GM18502 (cell line): Measurements from ENCODE around the gene FAM13C.

Source experiments
- ATAC-seq: cut with Tn5 transposase; IDR thresholded peaks from one replicate; pipeline ENCODE4 v1.9.1; 2021; ENCODE audit warnings: mild to moderate bottlenecking; ENCODE audit not compliant: unreplicated experiment, poor library complexity

Gene FAM13C

DNA sequence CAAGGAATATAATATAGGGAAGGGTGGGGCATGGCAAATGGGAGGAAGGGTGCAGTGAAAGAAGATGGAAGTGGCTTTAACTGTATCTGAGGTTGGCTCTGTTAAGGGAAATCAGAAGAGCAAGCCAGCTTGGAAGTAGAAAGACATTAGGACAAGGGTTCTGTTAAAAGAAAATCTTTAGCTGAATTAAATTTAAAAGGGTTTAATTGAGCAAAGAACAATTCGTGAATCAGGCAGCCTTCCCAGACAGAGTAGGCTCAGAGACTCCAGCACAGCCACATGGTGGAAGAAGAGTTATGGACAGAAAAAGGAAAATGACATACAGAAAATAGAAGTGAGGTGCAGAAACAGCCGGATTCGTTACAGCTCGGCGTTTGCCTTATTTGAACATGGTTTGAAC, 42.0 kb downstream of the FAM13C start:
- no peak for ATAC-seq

DNA sequence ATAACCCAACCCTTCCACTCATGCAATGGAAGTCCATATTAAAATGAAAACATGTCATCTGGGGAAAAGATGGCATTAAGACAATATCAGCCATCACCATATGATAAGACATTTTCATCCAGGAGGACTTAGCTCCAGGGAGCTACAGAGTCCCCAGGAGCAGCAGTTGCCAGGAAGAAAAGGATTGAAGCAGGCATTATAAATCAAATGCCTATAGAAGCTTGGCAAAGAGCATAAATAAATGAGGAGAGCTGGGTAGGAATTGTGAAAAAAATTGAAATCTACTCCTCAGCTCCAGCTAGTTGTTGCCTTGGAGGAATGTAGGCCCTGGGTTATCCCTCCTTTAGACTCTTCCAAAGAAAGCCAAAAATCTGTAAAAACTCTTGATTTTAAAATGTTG, 42.5 kb downstream of the FAM13C start:
- ATAC-seq, result no peak

DNA sequence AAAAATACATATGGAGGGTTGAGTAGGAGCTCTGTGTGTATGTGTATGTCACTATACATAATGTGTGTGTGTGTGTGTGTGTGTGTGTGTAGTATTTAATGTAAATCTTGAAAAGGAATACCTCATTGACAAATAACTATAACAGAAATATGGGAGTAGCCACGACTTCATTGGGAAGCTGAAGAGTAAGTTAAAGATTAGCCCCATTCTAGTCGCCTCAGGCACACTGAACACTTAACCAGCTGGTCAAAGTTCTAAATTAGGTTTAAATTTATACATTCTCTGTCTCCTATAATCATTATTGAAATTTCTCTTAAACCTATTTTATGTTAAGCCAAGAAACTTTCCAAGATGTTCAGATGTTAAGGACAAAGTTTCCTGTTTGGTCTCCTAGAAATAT, 45.3 kb downstream of the FAM13C start:
- ATAC-seq, result no peak

DNA sequence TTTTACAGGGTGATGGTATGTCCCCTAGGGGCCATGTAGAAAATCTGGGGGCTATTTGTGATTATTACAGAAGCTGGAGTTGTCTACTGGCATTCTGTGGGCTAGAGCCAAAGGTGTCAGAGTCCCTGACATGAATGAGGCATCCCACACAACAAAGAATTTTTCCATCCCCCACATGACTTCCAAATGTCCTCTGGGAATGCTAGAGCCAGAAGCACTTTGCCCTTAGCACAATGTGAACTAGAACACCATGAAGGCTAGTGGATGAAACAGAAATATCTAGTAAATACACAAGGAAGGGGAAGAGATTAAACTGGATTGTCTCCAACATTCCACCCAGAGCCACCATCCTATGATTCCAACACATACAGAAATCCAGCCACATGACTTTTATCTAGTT, 46.9 kb downstream of the FAM13C start:
- no peak for ATAC-seq

DNA sequence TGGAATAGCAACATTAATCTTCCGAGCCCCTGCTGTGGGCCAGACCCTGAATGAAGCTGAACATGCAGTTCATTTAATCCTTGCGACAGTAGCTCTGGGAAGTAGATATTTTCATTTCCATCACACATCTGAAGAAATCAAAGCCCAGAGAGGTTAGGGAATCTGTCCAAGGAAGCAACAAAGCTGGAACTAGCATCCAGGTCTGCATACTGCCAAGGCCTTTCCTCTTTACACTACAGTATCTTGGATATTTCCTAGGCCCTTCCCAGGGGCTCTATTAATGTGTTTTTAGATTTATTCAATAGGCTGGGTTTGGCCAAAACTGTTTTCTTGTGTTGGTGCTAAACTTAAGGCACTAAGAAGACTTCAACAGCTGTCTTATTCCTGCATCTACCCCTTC, 48.1 kb downstream of the FAM13C start:
- ATAC-seq, result no peak

DNA sequence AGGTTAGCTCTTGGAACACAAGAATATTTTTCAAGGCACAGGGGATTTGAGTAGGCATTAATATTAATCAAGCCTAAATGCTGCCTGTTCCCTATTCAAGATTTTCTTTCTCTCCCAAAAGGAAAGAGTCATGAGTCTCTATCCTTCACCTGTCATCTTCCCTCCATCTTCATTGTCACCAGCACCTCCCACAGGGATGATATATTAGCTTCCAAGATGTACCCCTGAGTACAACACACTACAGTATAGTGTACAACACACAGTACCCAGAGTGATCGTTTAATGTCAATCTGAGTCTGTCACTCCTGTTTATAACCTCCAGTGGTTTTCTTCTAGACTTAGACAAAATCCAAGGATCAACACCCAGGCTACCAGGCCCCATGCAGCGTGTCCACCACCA, 50.1 kb downstream of the FAM13C start:
- ATAC-seq, result no peak

DNA sequence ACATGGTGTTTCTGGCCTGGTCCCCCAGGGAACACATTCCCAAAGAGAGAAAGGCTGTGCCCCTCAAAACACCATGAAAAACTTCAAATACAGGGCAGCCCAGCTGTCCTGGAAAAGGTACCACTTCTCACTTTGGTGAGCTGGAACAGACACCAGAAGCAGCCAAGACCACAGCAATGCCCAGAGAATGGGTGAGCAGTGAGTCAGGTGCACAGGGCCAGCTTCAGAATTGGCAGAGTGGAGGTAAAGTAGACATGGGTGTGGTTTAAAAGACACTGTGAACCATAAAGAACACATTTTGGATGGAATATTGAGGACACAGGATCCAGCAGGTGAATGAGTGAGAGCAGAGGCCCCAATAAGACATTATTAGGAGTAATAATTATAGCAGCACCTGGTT, 51.3 kb downstream of the FAM13C start:
- no peak for ATAC-seq

DNA sequence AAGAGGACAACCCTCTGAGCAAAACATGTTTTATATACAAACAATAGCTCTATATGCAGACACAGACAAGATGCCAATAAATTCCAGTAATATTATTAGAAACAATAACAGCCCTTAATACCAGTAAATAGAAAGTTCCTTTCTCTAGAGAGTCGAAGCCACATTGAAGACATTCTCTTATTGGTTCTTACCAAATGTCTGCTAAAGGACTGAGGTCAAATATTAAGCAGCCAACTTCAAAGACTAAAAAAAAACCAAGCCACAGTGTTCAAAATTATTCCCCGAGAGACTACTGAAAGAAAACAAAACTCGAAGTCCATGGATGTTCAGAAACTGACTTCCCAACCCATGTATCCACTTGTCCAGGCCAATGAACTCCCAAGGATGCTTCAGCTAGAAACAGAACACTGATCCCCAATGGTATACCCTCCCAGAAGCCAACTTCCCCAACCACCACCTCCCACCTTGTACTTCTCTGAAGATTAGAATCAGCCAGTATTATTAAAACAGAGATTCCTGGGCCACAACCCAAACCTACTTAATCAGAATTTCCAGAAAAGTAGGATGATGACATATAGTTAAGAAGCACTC, 51.9 kb downstream of the FAM13C start:
- no peak for ATAC-seq

DNA sequence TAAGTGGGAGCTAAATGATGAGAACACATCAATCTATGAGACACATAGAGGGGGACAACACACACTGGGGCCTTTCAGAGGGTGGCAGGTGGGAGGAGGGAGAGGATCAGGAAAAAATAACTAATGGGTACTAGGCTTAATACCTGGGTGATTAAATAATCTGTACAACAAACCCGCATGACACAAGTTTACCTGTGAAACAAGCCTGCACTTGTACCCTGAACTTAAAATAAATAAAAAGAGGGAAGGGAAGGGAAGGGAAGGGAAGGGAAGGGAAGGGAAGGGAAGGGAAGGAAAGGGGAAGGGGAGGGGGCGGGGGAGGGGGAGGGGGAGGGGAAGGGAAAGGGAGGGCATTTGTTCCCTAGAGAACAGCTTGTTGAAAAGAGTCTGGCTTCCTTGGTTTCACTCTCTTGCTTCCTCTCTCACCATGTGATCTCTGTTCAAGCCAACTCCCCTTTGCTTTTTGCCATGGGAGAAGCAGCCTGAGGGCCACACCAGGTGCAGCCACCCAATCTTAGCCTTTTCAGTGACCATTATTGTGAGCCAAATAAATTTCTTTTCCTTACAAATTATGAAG, 57.7 kb downstream of the FAM13C start:
- ATAC-seq, result no peak

DNA sequence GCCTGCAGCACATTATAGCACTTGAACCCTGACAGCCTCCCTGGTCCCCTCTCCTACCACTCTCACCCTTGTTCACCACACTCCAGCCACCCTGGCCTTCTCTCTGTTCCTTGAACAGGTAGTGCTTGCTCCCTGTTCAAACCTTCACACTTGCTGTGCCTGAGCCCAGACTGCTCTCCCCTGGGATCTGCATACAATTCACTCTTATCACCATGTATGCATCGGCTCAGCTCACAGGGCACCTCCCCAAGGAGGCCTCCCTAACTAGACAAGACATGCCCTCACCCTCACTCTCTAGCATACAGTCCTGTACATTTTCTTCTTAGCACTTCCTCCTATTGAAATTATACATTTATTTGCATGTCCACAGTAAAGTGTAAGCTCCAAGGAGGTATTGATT, 59.3 kb downstream of the FAM13C start:
- no peak for ATAC-seq

DNA sequence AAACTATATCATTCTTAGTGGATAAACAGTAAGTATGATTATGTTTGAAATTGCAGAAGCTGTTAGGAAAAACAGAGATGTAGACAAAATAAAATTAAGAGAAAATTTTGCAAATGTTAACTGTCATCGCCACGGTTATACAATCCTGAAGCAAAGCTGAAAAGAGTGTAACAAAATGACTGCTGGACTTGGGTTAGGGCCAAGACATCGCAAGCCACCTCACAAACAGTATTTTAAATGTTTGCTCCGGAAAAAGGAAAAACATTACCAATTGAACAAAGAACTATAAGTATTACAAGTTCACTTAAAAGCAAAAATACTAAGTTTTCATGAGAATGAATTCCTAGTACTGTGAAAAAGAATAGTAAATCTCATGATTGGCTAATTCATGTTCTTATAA, 60.0 kb downstream of the FAM13C start:
- ATAC-seq, result no peak

DNA sequence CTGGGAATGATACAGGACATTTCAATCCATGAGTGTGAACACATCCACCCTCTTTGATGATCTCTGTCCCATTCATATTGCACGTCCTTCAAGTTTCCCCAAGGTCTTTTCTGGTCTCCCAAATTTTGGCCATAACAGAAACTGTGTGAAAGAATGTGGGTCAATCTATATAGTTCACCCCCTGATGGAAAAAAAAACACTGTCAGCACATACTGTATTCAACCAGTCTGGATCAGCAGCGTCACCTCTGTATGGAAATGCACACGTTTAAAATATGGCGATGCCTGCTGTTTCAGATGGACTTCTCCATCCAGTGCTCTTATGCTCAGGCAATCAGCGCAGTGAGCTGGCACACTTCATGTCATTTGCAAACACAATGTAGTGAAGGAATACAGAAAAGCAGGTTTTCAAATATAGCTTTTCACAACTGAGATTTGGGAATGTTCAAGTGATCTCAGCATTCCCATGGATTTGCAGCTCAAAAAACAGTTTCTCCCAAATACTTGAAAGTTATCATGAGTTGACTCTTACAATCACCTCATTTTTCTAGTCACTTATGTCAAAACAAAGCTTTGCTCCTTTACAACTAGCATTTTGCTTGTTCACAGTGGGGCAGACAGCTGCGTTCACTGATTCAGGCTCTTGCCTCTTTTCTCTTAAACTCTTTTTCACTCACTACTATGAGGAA, 61.1 kb downstream of the FAM13C start:
- no peak for ATAC-seq

DNA sequence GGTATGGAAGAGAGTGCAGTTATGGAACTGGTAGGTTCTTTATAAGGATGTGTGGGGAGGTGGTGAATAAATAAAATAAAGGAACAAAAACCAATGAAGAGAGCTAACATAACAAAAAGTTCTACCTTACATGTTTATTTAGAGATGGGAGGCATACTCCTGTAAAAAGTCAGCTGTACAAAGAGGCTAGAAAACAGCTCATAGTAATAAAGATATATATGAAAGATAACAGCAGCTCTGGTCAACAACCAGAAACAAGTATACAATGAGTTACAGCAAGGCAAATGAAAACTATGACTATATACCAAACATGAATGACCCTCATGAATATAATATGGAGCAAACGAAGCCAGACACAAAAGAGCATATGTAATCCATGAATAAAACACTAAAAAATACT, 62.0 kb downstream of the FAM13C start:
- ATAC-seq, result no peak

DNA sequence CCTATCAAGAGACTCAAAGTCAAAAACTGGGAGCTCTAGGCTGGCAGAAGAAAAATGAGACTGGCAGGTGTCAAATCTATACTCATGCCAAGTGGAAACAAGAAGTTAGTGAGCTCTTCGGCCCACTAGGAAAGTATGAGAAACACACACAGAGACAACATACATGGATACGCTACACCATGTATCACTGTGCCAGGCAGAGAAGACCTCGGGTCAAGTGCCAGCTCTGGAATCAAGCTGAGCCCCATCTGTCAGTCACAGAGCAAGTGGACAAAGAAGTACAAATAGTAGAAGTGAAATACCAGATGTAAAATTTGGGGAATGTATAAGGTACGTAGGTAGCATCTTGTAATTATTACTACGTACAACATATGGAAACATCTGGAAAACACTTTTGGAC, 62.4 kb downstream of the FAM13C start:
- no peak for ATAC-seq

DNA sequence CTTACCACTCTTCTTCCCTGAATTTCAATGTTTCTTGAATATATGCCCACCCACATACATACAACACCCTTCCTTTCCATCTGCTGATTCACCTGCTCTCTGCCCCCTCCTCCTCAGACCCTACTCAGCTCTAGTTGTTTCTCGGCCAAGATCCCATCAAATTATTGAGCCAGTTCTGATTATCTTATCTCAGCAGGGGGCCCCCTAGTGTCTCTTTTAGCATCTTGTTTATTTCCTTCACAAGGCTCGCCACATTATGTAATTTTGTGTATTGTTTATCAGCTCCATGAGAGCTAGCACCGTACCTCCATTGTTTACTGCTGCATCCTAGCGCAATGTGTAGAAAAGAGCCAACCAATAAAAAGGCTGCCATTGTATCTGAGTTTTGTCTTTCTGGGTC, 71.9 kb downstream of the FAM13C start:
- ATAC-seq, result no peak

DNA sequence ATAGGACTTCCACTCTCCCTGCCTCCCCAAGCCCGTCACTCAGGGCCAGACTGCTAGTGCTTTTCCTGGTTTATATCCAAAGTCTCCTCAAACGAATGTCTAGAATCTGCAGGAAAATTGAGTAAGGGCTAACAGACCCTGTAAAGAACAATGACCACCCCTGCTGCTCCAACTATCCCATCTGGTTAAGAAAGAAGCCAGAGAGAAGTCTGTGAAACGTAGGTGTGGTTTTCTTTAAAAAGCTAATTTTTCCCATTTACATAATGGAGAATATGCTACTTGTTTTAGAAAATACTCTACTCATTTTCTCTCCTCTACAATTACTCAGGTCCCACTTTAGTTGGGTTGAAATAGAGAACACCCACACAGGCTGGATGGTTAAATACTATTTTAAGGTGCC, 72.5 kb downstream of the FAM13C start:
- ATAC-seq, result no peak

DNA sequence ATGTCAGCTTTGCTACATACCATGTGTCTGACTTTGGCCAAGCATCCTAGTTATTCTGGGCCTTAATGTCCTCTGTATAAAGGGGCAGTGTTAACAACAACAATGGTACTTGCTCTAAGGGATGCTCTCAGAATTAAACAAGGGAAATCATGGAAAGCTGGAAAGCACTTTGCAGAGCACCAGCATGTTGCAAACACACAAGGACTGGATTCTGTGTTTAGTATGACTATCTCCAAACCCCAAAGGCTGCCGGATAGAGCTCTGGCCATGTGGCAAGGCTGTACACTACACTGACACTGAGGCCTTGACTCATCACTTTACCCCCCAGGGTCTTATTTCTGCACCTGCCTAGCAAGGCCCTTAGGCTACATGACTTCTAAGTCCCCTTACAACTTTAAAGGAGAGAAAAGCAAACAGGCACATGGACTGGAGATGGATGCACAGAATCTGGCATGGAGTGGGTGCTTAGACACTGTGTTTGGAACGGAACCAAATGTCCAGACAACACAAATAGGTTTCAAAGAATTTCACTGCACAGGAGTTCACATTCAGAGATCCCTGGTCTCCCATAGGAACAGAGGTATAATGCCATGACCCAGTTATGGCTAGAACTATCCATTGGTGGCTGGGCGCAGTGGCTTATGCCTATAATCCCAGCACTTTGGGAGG, 74.6 kb downstream of the FAM13C start:
- no peak for ATAC-seq

DNA sequence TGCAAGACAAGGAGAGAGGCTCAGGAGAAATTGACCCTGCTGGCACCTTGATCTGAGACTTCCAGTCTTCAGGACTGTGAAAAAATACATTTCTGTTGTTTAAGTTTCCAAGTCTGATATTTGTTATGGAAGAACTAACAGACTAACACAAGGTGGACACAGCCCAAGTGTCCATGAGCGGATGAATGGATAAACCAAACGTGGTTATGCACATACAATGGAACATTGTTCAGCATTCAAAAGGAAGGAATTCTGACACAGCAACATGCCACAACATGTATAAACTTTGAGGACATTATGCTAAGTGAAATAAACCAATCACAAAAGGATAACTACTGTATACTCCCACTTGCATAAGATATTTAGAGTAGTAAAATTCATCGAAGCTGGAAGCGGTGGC, 76.5 kb downstream of the FAM13C start:
- ATAC-seq, result no peak

DNA sequence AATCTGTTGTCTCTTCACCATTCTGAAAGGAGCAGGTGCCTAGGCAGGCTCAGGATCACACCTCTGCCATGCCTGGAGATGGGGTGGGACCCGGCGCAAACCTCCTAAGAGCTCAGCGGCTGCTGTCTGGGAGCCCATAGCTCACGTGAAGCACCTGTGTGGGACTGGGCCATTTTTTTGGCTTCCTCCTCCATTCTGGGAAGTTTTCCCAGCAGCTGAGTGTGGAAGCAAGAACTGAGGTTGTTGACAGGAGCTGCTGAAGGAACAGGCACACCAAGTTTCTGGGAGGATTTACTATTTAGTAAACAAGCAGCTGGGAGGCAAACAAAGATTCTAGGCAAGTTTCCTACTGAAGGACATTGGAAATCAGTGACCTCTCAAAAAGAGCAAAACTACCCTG, 77.3 kb downstream of the FAM13C start:
- ATAC-seq, result no peak

DNA sequence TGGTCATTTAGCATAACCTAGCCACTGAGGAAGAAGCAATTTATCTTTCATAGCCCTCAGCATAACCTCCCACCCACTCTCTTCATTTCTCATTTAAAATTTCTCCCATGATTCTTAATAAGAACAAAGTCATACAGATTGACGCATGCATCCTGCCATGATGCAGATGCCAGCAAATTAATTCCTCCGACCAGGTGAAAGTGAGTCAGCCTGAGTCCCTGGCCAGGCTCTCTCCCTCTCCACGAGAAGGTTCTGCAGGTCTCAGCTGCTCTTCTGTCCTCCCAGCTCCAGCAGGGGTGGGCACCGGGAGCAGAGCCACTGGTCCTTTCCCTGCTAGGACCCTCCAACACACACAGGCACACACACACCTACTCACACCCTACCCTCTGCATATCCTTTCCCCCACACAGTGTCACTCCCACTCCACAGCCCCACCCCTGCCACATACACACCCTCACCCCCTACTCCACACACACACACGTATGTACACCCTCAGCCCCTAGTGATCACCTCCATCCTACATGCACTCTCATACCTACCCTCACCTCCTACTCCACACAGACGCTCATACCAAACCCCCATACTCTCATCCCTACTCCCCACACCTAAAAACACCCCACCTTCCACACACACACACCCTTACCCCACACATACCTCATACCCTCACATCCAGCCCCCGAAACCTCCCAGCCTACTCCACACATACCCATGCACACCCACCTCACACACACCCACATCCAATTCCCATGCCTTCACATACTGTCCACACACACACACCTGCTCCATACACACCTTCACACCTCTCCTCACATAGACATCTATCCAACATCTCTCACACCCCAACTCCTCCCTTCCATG, 78.0 kb downstream of the FAM13C start:
- ATAC-seq, result no peak
